ENCODE measurements around the gene ACAN. TPM values are rescaled to one million over a fixed set of nuclear protein-coding genes. Genes with fewer than 3 reads are reported as not detected.

The ACAN gene
- total RNA-seq, 1 experiment from 2014 or later: 0.50 TPM

DNA sequence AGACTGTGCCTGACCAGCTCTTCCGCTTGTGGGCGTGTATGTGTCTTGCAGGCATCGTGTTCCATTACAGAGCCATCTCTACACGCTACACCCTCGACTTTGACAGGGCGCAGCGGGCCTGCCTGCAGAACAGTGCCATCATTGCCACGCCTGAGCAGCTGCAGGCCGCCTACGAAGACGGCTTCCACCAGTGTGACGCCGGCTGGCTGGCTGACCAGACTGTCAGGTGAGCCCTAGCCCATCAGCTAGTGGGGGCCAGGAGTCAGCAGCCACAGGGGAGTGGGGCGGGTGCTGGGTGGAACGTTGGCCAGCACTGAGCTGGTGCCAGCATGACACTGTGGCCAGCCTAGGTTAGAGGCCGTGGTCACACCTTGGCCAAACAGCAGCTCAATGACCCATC, 36.7 kb downstream of the ACAN start:
- H3K4me1 Mint-ChIP-seq: peaks cover 0 to 6% of the 10 kb centered on the region in 2 experiments; a peak in 2 of 4 replicates
- no peak overlapping the region for H2BK5ac ChIP-seq (ENCODE audit: insufficient read length, low read length)

More for the DNA sequence above, 36.7 kb downstream of the ACAN start:
- H3K79me1 ChIP-seq (ENCODE audit: insufficient read depth, low read depth, low read length, poor library complexity, severe bottlenecking): no peaks in the 10 kb centered on the region
- H3K4me3 Mint-ChIP-seq: no peak overlapping the region
- TF ChIP-seq, protein P1, sequence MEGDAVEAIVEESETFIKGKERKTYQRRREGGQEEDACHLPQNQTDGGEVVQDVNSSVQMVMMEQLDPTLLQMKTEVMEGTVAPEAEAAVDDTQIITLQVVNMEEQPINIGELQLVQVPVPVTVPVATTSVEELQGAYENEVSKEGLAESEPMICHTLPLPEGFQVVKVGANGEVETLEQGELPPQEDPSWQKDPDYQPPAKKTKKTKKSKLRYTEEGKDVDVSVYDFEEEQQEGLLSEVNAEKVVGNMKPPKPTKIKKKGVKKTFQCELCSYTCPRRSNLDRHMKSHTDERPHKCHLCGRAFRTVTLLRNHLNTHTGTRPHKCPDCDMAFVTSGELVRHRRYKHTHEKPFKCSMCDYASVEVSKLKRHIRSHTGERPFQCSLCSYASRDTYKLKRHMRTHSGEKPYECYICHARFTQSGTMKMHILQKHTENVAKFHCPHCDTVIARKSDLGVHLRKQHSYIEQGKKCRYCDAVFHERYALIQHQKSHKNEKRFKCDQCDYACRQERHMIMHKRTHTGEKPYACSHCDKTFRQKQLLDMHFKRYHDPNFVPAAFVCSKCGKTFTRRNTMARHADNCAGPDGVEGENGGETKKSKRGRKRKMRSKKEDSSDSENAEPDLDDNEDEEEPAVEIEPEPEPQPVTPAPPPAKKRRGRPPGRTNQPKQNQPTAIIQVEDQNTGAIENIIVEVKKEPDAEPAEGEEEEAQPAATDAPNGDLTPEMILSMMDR (conservative IDR thresholded peaks at IDR 0.05): no peak
- H2BK15ac ChIP-seq (ENCODE audit: low read depth, low read length): no peak overlapping the region
- no peak overlapping the region for H3K4me2 ChIP-seq (ENCODE audit: insufficient read depth, insufficient read length, low read length)
- H4K8ac ChIP-seq (replicated peaks; ENCODE audit: insufficient read length, low read depth, low read length): no peak overlapping the region
- no peak overlapping the region for H3K4ac ChIP-seq (ENCODE audit: low read depth, low read length)
- H4K5ac ChIP-seq (ENCODE audit: insufficient read length, low read depth, low read length): no peak overlapping the region
- H3K23me2 ChIP-seq (ENCODE audit: insufficient read length, low read depth, low read length, poor library complexity, severe bottlenecking): peaks cover 3% of the 10 kb centered on the region
- H3K27ac Mint-ChIP-seq: no peak overlapping the region
- no peak overlapping the region for H3T11ph ChIP-seq (ENCODE audit: low read length)
- no CpG with 5 or more reads among the region's 16 CpGs for WGBS (ENCODE audit: extremely low coverage, insufficient read length, low lambda C conversion rate)
- no peak overlapping the region for H3K14ac ChIP-seq (ENCODE audit: insufficient read depth, low read length)
- H3K56ac ChIP-seq (ENCODE audit: insufficient read length, low read depth, low read length): no peak overlapping the region
- H3K4me1 ChIP-seq (ENCODE audit: insufficient read depth, low read length): no peaks in the 10 kb centered on the region
- no peak overlapping the region for H2BK12ac ChIP-seq (ENCODE audit: insufficient read length, low read depth, low read length)
- no peaks in the 10 kb centered on the region for H3K36me3 Mint-ChIP-seq (ENCODE audit: insufficient read depth in 1 of 3, low read depth in 3 of 3)
- no peak overlapping the region for H3K9ac ChIP-seq (ENCODE audit: extremely low read depth, insufficient read length, low read length)
- peaks cover 5% of the 10 kb centered on the region for H3K27me3 Mint-ChIP-seq (ENCODE audit: low read depth)
- H3K9me3 ChIP-seq (ENCODE audit: control insufficient read depth, low read depth, low read length): no peaks in the 10 kb centered on the region
- no peak overlapping the region for H3K27ac ChIP-seq (ENCODE audit: insufficient read length, low read depth, low read length)
- H3K18ac ChIP-seq (ENCODE audit: insufficient read length, low read depth, low read length): no peak overlapping the region
- no peak overlapping the region for H4K91ac ChIP-seq (ENCODE audit: insufficient read length, low read depth, low read length)
- H3K9me3 Mint-ChIP-seq: no peaks in the 10 kb centered on the region
- no peak overlapping the region for H3K23ac ChIP-seq (ENCODE audit: insufficient read length, low read depth, low read length)
- H2BK20ac ChIP-seq (ENCODE audit: low read depth, low read length, poor library complexity, severe bottlenecking): no peak overlapping the region
- no peaks in the 10 kb centered on the region for H3K79me2 ChIP-seq (ENCODE audit: insufficient read depth, low read length)
- H3K27me3 ChIP-seq (ENCODE audit: insufficient read depth, low read length): no peaks in the 10 kb centered on the region
- H2AFZ ChIP-seq (ENCODE audit: low read length): no peak overlapping the region
- H2BK120ac ChIP-seq (ENCODE audit: low read depth, low read length, poor library complexity, severe bottlenecking): no peak overlapping the region
- H4K20me1 ChIP-seq (ENCODE audit: control insufficient read depth, insufficient read depth, insufficient read length): no peaks in the 10 kb centered on the region
- no peak overlapping the region for H2AK5ac ChIP-seq (ENCODE audit: insufficient read length, low read length)
- DNase-seq: no peak
